Sigmoid colon (tissue), 4 donors: ENCODE measurements around the gene SH3RF3.

ENCODE experiments used
- CTCF ChIP-seq, 4 experiments: fragments of 450-650 bp in 3 of 4; fragments of 200-600 bp in 1 of 4; IDR thresholded peaks; one replicate each; pipeline ENCODE4 v1.5.1; 2016 to 2019; ENCODE audit warnings: antibody characterized with exemption in 4 of 4, mild to moderate bottlenecking in 3 of 4, moderate library complexity in 2 of 4
- POLR2A ChIP-seq, 2 donors: fragments of 450-650 bp; IDR thresholded peaks; one replicate each; pipeline ENCODE4 v1.6.1; 2016; ENCODE audit warnings: antibody characterized with exemption in 2 of 2, mild to moderate bottlenecking in 2 of 2, moderate library complexity in 2 of 2
- POLR2AphosphoS5 ChIP-seq, 4 donors: sonication (generic); formaldehyde crosslinking; IDR thresholded peaks; one replicate each; pipeline ENCODE4 v1.6.1; 2017; ENCODE audit warnings: antibody characterized with exemption in 4 of 4

DNA sequence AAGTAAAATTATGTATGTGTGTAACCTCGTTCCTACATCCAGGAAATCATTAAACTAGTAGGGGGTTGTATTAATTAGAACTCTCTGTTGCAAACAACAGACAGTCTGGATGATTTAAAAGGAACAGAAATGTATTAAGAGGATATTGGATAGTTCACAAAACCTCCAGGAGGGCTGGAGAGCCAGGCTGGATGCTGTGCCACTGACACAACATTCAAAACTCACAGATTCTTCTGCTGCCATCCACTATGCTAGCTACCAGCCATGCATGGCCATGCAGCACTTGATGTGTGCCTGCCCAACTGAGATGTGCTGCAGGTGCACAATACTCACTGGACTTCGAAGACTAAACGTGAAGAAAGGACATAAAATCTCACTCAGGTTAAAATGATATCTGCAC lies 48.2 kb upstream of the SH3RF3 start:
- no peak for TF ChIP-seq CTCF (IDR thresholded peaks at IDR 0.05)
- no peak for TF ChIP-seq POLR2AphosphoS5 (IDR thresholded peaks at IDR 0.05)
- no peak for TF ChIP-seq POLR2A (IDR thresholded peaks at IDR 0.05)
